Limb (tissue), 2 donors: ENCODE data around the gene PDXDC1.
A peak's percentile ranks its signal among the peaks of the same experiment; 100 is the strongest.
"Not testable (repeated sequence)": the region's sequence is repeated elsewhere in the genome, so short reads cannot be mapped to it uniquely, and the experiment has no call there.

Source experiments
- DNase-seq, 2 donors: peaks; one replicate each; pipeline ENCODE4 v3.0.0-alpha.2; 2016; ENCODE audit errors: extremely low spot score in 2 of 2

The PDXDC1 gene

DNA sequence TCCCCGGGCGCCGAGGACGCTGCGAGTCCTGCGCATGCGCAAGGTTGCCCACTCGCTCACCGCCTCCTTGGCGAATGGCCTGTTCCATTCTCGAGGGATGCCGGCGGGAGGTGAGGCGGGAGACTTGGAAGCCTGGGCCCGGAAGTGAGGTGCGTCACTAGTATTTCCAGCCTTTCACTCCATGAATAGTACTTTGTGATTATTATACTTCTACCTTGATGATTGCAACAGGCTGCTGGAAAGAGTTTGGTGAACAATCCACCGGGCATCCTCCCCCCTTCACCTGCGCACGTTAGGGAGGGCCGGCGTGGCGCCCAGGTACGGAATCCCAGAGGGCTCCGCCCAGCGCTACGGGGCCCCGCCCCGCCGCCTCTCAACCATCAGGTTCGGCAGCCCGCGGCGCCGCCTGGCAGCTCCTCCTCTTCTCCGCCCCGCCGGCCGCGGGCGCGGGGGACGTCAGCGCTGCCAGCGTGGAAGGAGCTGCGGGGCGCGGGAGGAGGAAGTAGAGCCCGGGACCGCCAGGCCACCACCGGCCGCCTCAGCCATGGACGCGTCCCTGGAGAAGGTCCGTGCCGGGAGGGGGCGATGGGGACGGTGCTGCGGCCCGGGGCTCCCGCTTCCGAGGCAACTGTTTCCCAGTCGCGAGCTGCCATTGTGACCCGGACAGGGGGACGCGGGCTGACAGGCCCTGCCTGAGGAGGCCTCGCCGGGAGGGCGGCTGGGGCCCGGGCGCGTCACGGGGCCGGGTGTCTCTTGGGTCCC lies at the start of gene PDXDC1:
Gene PDXDC1 (plus strand): TSS at position 371 of the 762 bp plus-strand sequence. CDS start 174 bp downstream, at position 545.
- peak; percentile 86 to 94 for DNase-seq

DNA sequence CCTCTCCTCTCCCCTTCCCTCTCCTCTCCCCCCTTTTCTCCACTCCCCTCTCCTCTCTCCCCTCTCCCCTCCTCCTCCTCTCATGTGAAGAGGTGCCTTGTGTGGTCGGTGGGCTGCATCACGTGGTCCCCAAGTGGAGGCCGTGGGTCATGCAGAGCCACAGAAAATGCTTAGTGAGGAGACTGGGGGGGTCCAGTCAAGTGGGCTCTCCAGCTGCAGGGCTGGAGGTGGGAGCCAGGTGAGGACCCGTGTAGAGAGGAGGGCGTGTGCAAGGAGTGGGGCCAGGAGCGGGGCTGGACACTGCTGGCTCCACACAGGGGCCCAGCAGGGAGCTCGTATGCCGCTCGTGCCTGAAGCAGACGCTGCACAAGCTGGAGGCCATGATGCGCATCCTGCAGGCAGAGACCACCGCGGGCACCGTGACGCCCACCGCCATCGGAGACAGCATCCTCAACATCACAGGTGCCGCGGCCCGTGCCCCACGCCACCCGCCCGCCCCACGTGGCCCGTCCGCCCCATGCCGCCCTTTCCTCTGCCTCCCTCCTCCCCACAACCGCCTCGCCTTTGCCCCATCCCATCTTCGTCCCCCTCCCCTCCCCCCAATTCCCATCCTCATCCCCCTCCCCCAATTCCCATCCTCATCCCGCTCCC lies 46.6 kb upstream of the PDXDC1 start:
- DNase-seq: peak in 1 of 2 donors; percentile 41

DNA sequence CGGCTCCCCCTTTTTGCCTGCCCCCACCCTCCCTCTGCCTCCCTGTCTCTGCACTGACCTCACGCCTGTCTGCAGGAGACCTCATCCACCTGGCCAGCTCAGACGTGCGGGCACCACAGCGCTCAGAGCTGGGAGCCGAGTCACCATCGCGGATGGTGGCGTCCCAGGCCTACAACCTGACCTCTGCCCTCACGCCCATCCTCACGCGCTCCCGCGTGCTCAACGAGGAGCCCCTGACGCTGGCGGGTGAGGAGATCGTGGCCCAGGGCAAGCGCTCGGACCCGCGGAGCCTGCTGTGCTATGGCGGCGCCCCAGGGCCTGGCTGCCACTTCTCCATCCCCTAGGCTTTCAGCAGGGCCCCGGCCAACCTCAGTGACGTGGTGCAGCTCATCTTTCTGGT lies 45.6 kb upstream of the PDXDC1 start:
- DNase-seq: not testable (repeated sequence)

- DNase-seq: not testable (repeated sequence)
These were observed 44.6 kb upstream of the PDXDC1 start for GRCh38 chr16:14930246-14930645.

DNA sequence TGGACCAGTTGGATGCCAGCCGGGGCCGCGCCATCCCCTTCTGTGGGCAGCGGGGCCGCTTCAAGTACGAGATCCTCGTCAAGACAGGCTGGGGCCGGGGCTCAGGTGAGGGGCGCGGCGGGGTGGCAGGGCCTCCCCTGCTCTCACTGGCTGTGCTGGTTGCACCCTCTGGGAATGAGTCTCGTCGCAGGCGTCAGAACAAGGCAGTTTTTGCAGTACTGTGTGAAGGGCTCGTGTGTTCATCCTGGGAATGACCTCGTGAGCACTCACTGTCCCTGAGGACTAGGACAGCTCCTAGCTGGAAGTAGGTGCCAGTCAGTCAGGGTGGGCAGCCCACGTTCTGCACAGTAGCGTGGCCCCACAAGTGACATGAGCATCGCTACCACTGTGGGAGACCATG lies 43.9 kb upstream of the PDXDC1 start:
- DNase-seq: not testable (repeated sequence)

GRCh38 chr16:14932581-14933375 lies 42.0 kb upstream of the PDXDC1 start:
- not testable (repeated sequence) for DNase-seq

DNA sequence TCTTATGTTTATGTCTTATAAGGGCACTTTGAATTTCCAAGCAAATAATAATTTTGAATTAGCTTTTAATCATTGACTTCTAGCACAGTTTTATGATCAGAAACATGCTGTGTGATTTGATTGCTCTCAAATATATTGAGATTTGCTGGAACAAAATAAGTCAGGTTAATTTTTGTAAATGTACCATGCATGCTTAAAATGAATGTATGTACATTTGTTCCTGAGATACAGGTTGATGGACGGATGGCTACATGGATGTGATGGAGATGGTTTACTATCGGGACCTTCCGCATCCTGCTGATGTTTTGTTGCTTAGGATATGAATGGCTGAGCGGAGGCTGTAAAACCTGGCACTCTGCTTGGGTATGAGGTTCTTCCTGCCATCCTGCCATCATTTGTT lies 37.7 kb upstream of the PDXDC1 start, which contains the start of gene NPIPA1:
Gene NPIPA1 (plus strand): TSS at position 301 of the 400 bp plus-strand sequence. CDS start 0 bp downstream, at position 301.
- not testable (repeated sequence) for DNase-seq

- not testable (repeated sequence) for DNase-seq
These were observed 36.8 kb upstream of the PDXDC1 start for GRCh38 chr16:14937994-14938393.

GRCh38 chr16:14942686-14943085 lies 32.1 kb upstream of the PDXDC1 start:
- DNase-seq: not testable (repeated sequence)

DNA sequence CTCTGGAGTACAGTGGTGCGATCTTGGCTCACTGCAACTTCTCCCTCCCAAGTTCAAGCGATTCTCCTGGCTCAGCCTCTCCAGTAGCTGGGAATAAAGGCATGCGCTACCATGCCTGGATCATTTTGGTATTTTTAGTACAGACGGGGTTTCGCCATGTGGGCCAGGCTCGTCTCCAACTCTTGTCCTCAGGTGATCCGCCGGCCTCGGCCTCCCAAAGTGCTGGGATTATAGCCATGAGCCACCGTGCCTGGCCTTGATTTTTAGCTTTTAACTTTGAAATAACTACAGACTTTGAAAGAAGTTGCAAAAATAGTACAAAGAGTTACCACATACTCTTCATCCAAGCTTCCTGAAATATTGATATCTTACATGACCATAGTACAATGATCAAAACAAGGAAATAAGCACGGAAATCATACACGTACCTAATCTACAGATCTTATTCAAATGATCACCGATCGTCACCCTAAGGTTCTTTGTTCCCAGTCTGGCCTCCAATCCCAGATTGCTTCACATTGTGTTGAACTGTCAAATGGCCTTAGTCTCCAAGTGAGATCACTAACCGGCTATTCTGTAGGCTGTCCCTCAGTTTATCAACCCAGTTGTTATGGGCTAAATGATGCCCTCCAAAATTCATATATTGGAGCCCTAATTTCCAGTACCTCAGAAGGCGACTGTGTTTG lies 19.1 kb upstream of the PDXDC1 start:
- no peak for DNase-seq

- no peak for DNase-seq
These were observed 17.1 kb upstream of the PDXDC1 start for GRCh38 chr16:14957576-14958322.

GRCh38 chr16:14958323-14958600 lies 16.6 kb upstream of the PDXDC1 start:
- DNase-seq: no peak

DNA sequence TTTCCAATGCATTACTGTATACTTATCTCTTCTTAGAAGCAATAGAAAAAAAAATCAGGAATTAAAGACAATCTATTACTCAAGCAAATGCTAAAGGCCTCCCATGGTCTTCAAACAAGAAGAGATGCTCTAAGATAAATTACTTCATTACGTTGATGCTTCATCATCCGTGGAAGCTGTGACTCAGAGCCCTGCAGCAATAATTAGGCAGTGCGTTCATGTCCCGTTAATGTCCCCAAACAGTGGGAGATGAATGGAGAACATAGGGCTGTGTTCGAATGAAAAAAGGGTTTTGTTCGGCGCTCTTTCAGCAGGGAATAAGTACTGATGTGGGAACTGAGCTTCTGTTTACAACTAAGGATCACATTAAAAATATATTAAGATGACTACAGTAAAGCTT lies 15.9 kb upstream of the PDXDC1 start:
- no peak for DNase-seq

DNA sequence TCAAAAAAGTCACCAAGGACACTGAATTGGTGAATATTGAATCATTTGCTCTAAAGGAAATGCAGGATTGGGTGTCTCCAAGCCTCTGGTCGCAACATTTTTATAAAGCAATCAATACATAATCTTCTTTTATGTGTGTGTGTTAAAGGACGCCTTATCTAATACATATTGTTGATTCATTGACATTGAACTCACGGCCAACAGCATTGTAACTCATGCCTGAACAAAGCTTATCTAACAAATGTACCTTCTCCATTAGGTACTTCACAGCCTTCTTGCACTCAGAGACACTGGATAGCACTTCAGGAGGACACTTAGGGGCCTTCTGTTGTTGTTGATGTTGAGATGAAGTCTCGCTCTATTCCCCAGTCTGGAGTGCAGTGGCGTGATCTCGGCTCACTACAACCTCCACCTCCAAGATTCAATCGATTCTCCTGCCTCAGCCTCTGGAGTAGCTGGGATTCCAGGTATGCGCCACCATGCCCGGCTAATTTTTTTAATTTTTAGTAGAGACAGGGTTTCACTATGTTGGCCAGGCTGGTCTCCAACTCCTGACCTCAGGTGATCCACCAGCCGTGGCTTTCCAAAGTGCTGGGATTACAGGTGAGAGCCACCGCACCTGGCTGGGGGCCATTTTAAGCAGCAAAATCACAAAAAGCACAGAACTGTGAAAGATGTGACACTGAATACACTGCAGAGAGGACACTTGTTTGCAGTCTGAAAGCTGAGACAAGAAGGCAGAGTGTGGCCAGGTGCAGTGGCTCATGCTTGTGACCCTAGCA lies 13.2 kb upstream of the PDXDC1 start:
- no peak for DNase-seq

GRCh38 chr16:14963281-14964173 lies 11.3 kb upstream of the PDXDC1 start:
- no peak for DNase-seq

DNA sequence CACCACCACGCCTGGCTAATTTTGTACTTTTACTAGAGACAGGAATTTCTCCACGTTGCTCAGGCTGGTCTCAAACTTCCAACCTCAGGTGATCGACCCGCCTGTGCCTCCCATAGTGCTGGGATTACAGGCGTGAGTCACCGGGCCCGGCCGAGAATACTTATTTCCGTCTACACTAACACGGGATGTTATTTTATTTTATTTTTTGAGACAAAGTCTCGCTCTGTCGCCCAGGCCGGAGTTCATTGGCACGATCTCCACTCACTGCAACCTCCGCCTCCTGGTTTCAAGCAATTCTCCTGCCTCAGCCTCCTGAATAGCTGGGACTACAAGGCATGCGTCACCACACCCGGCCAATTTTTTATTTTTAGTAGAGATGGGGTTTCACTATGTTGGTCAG lies 9.5 kb upstream of the PDXDC1 start:
- no peak for DNase-seq

DNA sequence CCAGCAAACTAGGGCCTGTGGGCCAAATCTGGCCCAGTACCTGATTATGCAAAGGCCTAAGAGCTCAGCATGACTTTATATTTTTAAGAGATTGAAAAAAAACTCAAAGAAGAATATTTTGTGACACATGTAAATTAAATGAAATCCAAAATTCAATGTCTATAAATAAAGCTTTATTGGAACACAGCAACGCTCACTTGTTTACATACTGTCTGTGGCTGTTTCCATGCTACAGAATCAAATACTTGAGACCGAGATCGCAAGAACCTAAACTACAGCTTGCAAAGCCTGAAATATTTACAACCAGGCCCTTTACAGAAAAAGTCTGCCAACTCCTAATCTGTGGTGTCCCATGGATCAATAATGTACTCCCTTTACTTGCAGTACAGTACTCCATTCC lies 5.0 kb upstream of the PDXDC1 start:
- DNase-seq: not testable (repeated sequence)

- DNase-seq: not testable (repeated sequence)
These were observed 3.1 kb upstream of the PDXDC1 start for GRCh38 chr16:14971621-14972228.
